PC-9 (cell line): Measurements from ENCODE around the gene LRRC8C.

Source experiments
- EZH2 ChIP-seq: fragments of 200-600 bp; sonication (generic); IDR thresholded peaks from 2 replicates; pipeline ENCODE4 v1.8.0; 2017; ENCODE audit warnings: antibody characterized with exemption, low read depth
- TF ChIP-seq, protein P1 (sequence below): fragments of 200-600 bp; sonication (generic); conservative IDR thresholded peaks from 2 replicates; pipeline ENCODE4 v1.6.1; 2017; ENCODE audit warnings: mixed run types, antibody characterized with exemption, mild to moderate bottlenecking, moderate library complexity

DNA sequence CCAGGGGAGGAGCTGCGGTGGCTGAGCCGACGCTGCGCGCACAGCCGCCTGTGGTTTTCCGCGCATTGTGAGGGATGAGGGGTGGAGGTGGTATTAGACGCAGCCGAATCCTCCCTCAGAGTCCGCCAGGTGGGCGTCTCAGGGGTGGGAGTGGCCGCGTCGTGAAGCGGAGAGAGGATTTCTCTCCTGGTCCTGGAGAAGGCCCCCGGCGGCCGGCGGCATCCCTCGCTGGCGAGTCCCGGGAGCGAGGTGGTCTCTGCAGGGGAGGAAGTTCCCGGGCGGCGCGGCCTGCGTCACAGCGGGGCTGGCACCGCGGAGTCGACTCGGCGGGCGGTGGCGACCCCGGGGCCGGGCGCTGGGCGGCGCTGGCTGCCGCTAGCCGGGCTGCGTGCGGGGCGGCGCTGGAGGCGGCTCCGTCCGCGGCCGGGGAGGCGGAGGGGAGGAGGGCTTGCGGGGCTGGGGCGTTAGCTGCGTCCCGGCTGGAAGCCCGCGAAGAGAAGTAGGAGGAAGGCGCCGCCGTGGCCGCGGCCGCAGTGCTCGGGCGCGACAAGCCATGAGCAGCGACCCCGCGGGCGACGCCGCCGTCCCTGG, at the start of gene LRRC8C:
- TF ChIP-seq, protein P1, sequence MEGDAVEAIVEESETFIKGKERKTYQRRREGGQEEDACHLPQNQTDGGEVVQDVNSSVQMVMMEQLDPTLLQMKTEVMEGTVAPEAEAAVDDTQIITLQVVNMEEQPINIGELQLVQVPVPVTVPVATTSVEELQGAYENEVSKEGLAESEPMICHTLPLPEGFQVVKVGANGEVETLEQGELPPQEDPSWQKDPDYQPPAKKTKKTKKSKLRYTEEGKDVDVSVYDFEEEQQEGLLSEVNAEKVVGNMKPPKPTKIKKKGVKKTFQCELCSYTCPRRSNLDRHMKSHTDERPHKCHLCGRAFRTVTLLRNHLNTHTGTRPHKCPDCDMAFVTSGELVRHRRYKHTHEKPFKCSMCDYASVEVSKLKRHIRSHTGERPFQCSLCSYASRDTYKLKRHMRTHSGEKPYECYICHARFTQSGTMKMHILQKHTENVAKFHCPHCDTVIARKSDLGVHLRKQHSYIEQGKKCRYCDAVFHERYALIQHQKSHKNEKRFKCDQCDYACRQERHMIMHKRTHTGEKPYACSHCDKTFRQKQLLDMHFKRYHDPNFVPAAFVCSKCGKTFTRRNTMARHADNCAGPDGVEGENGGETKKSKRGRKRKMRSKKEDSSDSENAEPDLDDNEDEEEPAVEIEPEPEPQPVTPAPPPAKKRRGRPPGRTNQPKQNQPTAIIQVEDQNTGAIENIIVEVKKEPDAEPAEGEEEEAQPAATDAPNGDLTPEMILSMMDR, result no peak; the same call in 1 of the 2 replicates
- TF ChIP-seq EZH2, result no peak
